ENCODE data around the gene PAF1. TPM values are rescaled to one million over a fixed set of nuclear protein-coding genes. Genes with fewer than 3 reads are reported as not detected.

PAF1 gene
- total RNA-seq, 4 donors from 2014 or later = 21.8 to 65.6 (median 33.7) TPM

- Histone ChIP-seq H3K27me3 (no peaks in the 10 kb centered on the region), H3K36me3 (no peaks in the 10 kb centered on the region), H3K27ac (peak overlapping the region; percentile 33 to 61), H3K4me1 (peaks cover 0 to 9% of the 10 kb centered on the region in 2 donors), H3K9me3 (no peaks in the 10 kb centered on the region), H3K4me3 (no peak overlapping the region)
- peak in 1 of 2 donors; percentile 50 for DNase-seq
- no peak for TF ChIP-seq POLR2A (IDR thresholded peaks at IDR 0.05)
- TF ChIP-seq CTCF (IDR thresholded peaks at IDR 0.05) = no peak
- intact Hi-C loops (cut with DNase I; ENCODE audit: low total_unique reads) = no loop called here
These were observed 26.9 kb downstream of the PAF1 start for GRCh38 chr19:39363901-39364457.

- H3K27me3 ChIP-seq = no peaks in the 10 kb centered on the region
- no peaks in the 10 kb centered on the region for H3K36me3 ChIP-seq
These were observed 27.9 kb downstream of the PAF1 start for GRCh38 chr19:39362682-39363657.

GRCh38 chr19:39360599-39360998, 30.3 kb downstream of the PAF1 start:
- no peaks in the 10 kb centered on the region for H3K36me3 ChIP-seq
- no peak overlapping the region for H3K27ac ChIP-seq
- intact Hi-C loops (cut with DNase I; ENCODE audit: low total_unique reads) = no loop called here

More at GRCh38 chr19:39362682-39363657, 27.9 kb downstream of the PAF1 start:
- Histone ChIP-seq H3K4me1 (peaks cover 0 to 9% of the 10 kb centered on the region in 2 donors), H3K9me3 (no peaks in the 10 kb centered on the region), H3K27ac (peak overlapping the region; percentile 36 to 68), H3K4me3 (no peak overlapping the region)
- intact Hi-C loops (cut with DNase I; ENCODE audit: low total_unique reads) = no loop called here
- peak in 1 of 2 donors; percentile 54 for DNase-seq
- no peak for TF ChIP-seq CTCF (IDR thresholded peaks at IDR 0.05)
- TF ChIP-seq POLR2A (IDR thresholded peaks at IDR 0.05) = no peak

GRCh38 chr19:39359026-39359425, 31.9 kb downstream of the PAF1 start:
- no peak overlapping the region for H3K4me3 ChIP-seq
- intact Hi-C loops (cut with DNase I; ENCODE audit: low total_unique reads) = no loop called here
- no peak for DNase-seq
- no peaks in the 10 kb centered on the region for H3K36me3 ChIP-seq
- TF ChIP-seq CTCF (IDR thresholded peaks at IDR 0.05) (no peak), POLR2A (IDR thresholded peaks at IDR 0.05) (no peak)
- H3K27me3 ChIP-seq = no peaks in the 10 kb centered on the region
- no peak overlapping the region for H3K27ac ChIP-seq
- peaks cover 0 to 9% of the 10 kb centered on the region in 2 donors for H3K4me1 ChIP-seq
- no peaks in the 10 kb centered on the region for H3K9me3 ChIP-seq

More at GRCh38 chr19:39360599-39360998, 30.3 kb downstream of the PAF1 start:
- no peaks in the 10 kb centered on the region for H3K27me3 ChIP-seq
- H3K4me3 ChIP-seq = no peak overlapping the region
- peaks cover 0 to 9% of the 10 kb centered on the region in 2 donors for H3K4me1 ChIP-seq
- H3K9me3 ChIP-seq = no peaks in the 10 kb centered on the region
- TF ChIP-seq POLR2A (IDR thresholded peaks at IDR 0.05) (no peak), CTCF (IDR thresholded peaks at IDR 0.05) (no peak)
- no peak for DNase-seq

GRCh38 chr19:39356647-39357046, 34.3 kb downstream of the PAF1 start:
- Histone ChIP-seq H3K27me3 (no peaks in the 10 kb centered on the region), H3K9me3 (no peaks in the 10 kb centered on the region), H3K4me3 (no peak overlapping the region), H3K36me3 (no peaks in the 10 kb centered on the region), H3K27ac (no peak overlapping the region), H3K4me1 (no peaks in the 10 kb centered on the region)
- no peak for DNase-seq
- TF ChIP-seq POLR2A (IDR thresholded peaks at IDR 0.05) (no peak), CTCF (IDR thresholded peaks at IDR 0.05) (no peak)
- intact Hi-C loops (cut with DNase I; ENCODE audit: low total_unique reads) = no loop called here

All from uterus (tissue), 4 donors.